Measurements from ENCODE around the gene CAMTA2. TPM values are rescaled to one million over a fixed set of nuclear protein-coding genes. Genes with fewer than 3 reads are reported as not detected.
A peak's percentile ranks its signal among the peaks of the same experiment; 100 is the strongest.
"Not testable (repeated sequence)": the region's sequence is repeated elsewhere in the genome, so short reads cannot be mapped to it uniquely, and the experiment has no call there.

CAMTA2 gene
- total RNA-seq, 1 donor = 12.9 TPM

GRCh38 chr17:4938688-4939545 lies 48.6 kb downstream of the CAMTA2 start:
- Histone ChIP-seq H3K4me1 (ENCODE audit: insufficient read depth, low read length) (peaks cover 57% of the 10 kb centered on the region), H3K9me3 (ENCODE audit: low read depth, low read length) (no peaks in the 10 kb centered on the region), H3K4me3 (ENCODE audit: low read length) (peak overlapping the region; percentile 98), H3K27me3 (ENCODE audit: insufficient read depth, low read length) (no peaks in the 10 kb centered on the region)

GRCh38 chr17:4938069-4938491 lies 49.4 kb downstream of the CAMTA2 start:
- H3K9me3 ChIP-seq (ENCODE audit: low read depth, low read length) = no peaks in the 10 kb centered on the region
- H3K27me3 ChIP-seq (ENCODE audit: insufficient read depth, low read length) = no peaks in the 10 kb centered on the region
- peaks cover 50% of the 10 kb centered on the region for H3K4me1 ChIP-seq (ENCODE audit: insufficient read depth, low read length)
- no peak overlapping the region for H3K4me3 ChIP-seq (ENCODE audit: low read length)

- no peaks in the 10 kb centered on the region for H3K27me3 ChIP-seq (ENCODE audit: insufficient read depth, low read length)
- H3K4me3 ChIP-seq (ENCODE audit: low read length) = no peak overlapping the region
- peaks cover 45% of the 10 kb centered on the region for H3K4me1 ChIP-seq (ENCODE audit: insufficient read depth, low read length)
- no peaks in the 10 kb centered on the region for H3K9me3 ChIP-seq (ENCODE audit: low read depth, low read length)
Measured at GRCh38 chr17:4937553-4937952, 49.9 kb downstream of the CAMTA2 start.

GRCh38 chr17:4936436-4936835 lies 51.0 kb downstream of the CAMTA2 start:
- Histone ChIP-seq H3K9me3 (ENCODE audit: low read depth, low read length) (no peaks in the 10 kb centered on the region), H3K4me1 (ENCODE audit: insufficient read depth, low read length) (peaks cover 38% of the 10 kb centered on the region), H3K27me3 (ENCODE audit: insufficient read depth, low read length) (no peaks in the 10 kb centered on the region), H3K4me3 (ENCODE audit: low read length) (no peak overlapping the region)

- Histone ChIP-seq H3K4me1 (ENCODE audit: insufficient read depth, low read length) (peaks cover 31% of the 10 kb centered on the region), H3K4me3 (ENCODE audit: low read length) (no peak overlapping the region), H3K9me3 (ENCODE audit: low read depth, low read length) (no peaks in the 10 kb centered on the region), H3K27me3 (ENCODE audit: insufficient read depth, low read length) (no peaks in the 10 kb centered on the region)
Measured at GRCh38 chr17:4935650-4936049, 51.8 kb downstream of the CAMTA2 start.

GRCh38 chr17:4934173-4934979 lies 53.1 kb downstream of the CAMTA2 start:
- H3K4me1 ChIP-seq (ENCODE audit: insufficient read depth, low read length) = peaks cover 30% of the 10 kb centered on the region
- no peaks in the 10 kb centered on the region for H3K27me3 ChIP-seq (ENCODE audit: insufficient read depth, low read length)
- H3K9me3 ChIP-seq (ENCODE audit: low read depth, low read length) = no peaks in the 10 kb centered on the region
- no peak overlapping the region for H3K4me3 ChIP-seq (ENCODE audit: low read length)

GRCh38 chr17:4933646-4934045 lies 53.8 kb downstream of the CAMTA2 start:
- H3K4me1 ChIP-seq (ENCODE audit: insufficient read depth, low read length) = peaks cover 22% of the 10 kb centered on the region
- H3K27me3 ChIP-seq (ENCODE audit: insufficient read depth, low read length) = no peaks in the 10 kb centered on the region
- H3K4me3 ChIP-seq (ENCODE audit: low read length) = no peak overlapping the region
- no peaks in the 10 kb centered on the region for H3K9me3 ChIP-seq (ENCODE audit: low read depth, low read length)

GRCh38 chr17:4932756-4933155 lies 54.7 kb downstream of the CAMTA2 start:
- H3K4me1 ChIP-seq (ENCODE audit: insufficient read depth, low read length) = peaks cover 15% of the 10 kb centered on the region
- H3K27me3 ChIP-seq (ENCODE audit: insufficient read depth, low read length) = no peaks in the 10 kb centered on the region
- no peak overlapping the region for H3K4me3 ChIP-seq (ENCODE audit: low read length)
- H3K9me3 ChIP-seq (ENCODE audit: low read depth, low read length) = no peaks in the 10 kb centered on the region

- Histone ChIP-seq H3K4me3 (ENCODE audit: low read length) (no peak within 1 kb of the TSS), H3K4me1 (ENCODE audit: insufficient read depth, low read length) (peaks cover 15% of the 10 kb centered on the region), H3K9me3 (ENCODE audit: low read depth, low read length) (no peaks in the 10 kb centered on the region), H3K27me3 (ENCODE audit: insufficient read depth, low read length) (no peaks in the 10 kb centered on the region)
Measured at GRCh38 chr17:4931963-4932362, 55.5 kb downstream of the CAMTA2 start, which contains the start of gene GP1BA. Gene GP1BA (plus strand): TSS chr17:4932277. CDS start chr17:4932605, 328 bp downstream.

- H3K4me1 ChIP-seq (ENCODE audit: insufficient read depth, low read length) = peaks cover 5% of the 10 kb centered on the region
- H3K27me3 ChIP-seq (ENCODE audit: insufficient read depth, low read length) = no peaks in the 10 kb centered on the region
- H3K9me3 ChIP-seq (ENCODE audit: low read depth, low read length) = no peaks in the 10 kb centered on the region
- no peak overlapping the region for H3K4me3 ChIP-seq (ENCODE audit: low read length)
Measured at GRCh38 chr17:4928881-4929280, 58.6 kb downstream of the CAMTA2 start.

- not testable (repeated sequence) for H3K9me3 ChIP-seq (ENCODE audit: low read depth, low read length); H3K27me3 ChIP-seq (ENCODE audit: insufficient read depth, low read length); H3K4me3 ChIP-seq (ENCODE audit: low read length); H3K4me1 ChIP-seq (ENCODE audit: insufficient read depth, low read length)
Measured at GRCh38 chr17:4926577-4927335, 60.7 kb downstream of the CAMTA2 start.

- no peak overlapping the region for H3K4me3 ChIP-seq (ENCODE audit: low read length)
- no peaks in the 10 kb centered on the region for H3K9me3 ChIP-seq (ENCODE audit: low read depth, low read length)
- no peaks in the 10 kb centered on the region for H3K27me3 ChIP-seq (ENCODE audit: insufficient read depth, low read length)
- peaks cover 15% of the 10 kb centered on the region for H3K4me1 ChIP-seq (ENCODE audit: insufficient read depth, low read length)
Measured at GRCh38 chr17:4921320-4921719, 66.2 kb downstream of the CAMTA2 start.

GRCh38 chr17:4920351-4921048 lies 67.0 kb downstream of the CAMTA2 start:
- Histone ChIP-seq H3K4me3 (ENCODE audit: low read length) (no peak overlapping the region), H3K9me3 (ENCODE audit: low read depth, low read length) (no peaks in the 10 kb centered on the region), H3K27me3 (ENCODE audit: insufficient read depth, low read length) (no peaks in the 10 kb centered on the region), H3K4me1 (ENCODE audit: insufficient read depth, low read length) (peaks cover 15% of the 10 kb centered on the region)

GRCh38 chr17:4919511-4920047 lies 67.9 kb downstream of the CAMTA2 start:
- Histone ChIP-seq H3K4me1 (ENCODE audit: insufficient read depth, low read length) (peaks cover 15% of the 10 kb centered on the region), H3K27me3 (ENCODE audit: insufficient read depth, low read length) (no peaks in the 10 kb centered on the region), H3K9me3 (ENCODE audit: low read depth, low read length) (no peaks in the 10 kb centered on the region), H3K4me3 (ENCODE audit: low read length) (no peak overlapping the region)

Data from mononuclear cell (primary cell).